Stimulated activated naive B cell treated with anti-CD40 and anti-IgM and Interleukin-4, amounts not matched to agents 10 μg/mL and 1 μg/mL and 100 μg/mL, for 72 hours (primary cell): ENCODE results near the gene PRSS33.

Source experiments
- ATAC-seq, 2 donors: fragments of 150-1000 bp; cut with Tn5 transposase; replicated peaks; 2 replicates each; pipeline ENCODE4 v1.10.0; 2021; ENCODE audit warnings: moderate library complexity in 1 of 2
- DNase-seq: peaks from one replicate; pipeline ENCODE4 v3.0.0; 2021
- H3K27ac Mint-ChIP-seq: one replicate; pipeline ENCODE4 v1.8.0; 2022; ENCODE audit warnings: mild to moderate bottlenecking, mixed read lengths
- H3K27me3 Mint-ChIP-seq, 2 donors: one replicate each; pipeline ENCODE4 v1.8.0; 2022; ENCODE audit warnings: mixed read lengths in 2 of 2
- H3K36me3 Mint-ChIP-seq, 2 donors: one replicate each; pipeline ENCODE4 v1.8.0; 2022; ENCODE audit warnings: mixed read lengths in 2 of 2, mild to moderate bottlenecking in 1 of 2
- H3K4me1 Mint-ChIP-seq, 2 donors: one replicate each; pipeline ENCODE4 v1.8.0; 2022; ENCODE audit warnings: mixed read lengths in 2 of 2, mild to moderate bottlenecking in 1 of 2
- H3K4me3 Mint-ChIP-seq, 2 donors: one replicate each; pipeline ENCODE4 v1.8.0; 2022; ENCODE audit warnings: mild to moderate bottlenecking in 2 of 2, mixed read lengths in 2 of 2, moderate library complexity in 1 of 2
- H3K9me3 Mint-ChIP-seq, 2 donors: one replicate each; pipeline ENCODE4 v1.8.0; 2022; ENCODE audit warnings: mixed read lengths in 2 of 2, mild to moderate bottlenecking in 1 of 2

Gene PRSS33

DNA sequence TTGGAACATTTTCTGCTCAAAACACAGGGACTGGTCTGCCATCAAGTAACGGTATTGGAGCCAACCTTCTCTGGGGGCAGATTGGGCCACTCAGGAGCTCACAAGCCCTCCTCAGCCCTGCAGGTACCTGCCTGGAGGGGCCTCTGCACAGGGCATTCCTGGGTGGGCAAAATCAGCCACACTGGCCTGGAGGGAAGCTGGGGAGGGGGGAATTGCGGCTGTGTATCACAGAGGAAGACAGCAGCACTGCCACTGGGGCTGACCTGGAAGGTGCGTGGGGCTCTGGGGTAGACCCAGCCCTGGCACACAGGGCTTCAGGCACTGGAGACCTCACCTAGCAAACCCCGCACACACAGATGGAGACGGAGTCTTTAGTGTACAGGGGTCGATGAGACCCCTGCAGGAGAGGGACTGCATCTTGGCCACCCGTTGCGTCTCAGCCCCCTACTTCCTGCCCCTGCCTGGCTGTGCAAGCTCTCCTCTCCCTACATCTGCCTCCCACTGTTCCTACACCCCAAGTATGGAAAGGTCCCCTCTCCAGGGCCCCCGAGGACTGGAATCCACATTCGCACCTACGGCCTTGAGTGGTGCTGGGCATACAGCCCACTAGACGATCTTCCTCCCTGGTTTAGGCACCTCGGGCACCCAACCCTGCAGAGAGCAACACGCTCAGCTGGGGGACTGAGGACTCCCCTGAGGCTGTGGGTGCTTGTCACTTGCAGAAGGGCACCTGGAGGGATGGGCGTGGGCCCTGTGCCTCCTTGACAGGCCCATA is 42.1 kb downstream of the PRSS33 start:
- Mint-ChIP-seq H3K27ac (no peak overlapping the region), H3K4me1 (peaks cover 0 to 2% of the 10 kb centered on the region in 2 donors), H3K36me3 (peaks cover 8 to 13% of the 10 kb centered on the region in 2 donors), H3K4me3 (no peak overlapping the region), H3K9me3 (no peaks in the 10 kb centered on the region), H3K27me3 (peaks cover 0 to 8% of the 10 kb centered on the region in 2 donors)
- ATAC-seq (no peak), DNase-seq (no peak)

DNA sequence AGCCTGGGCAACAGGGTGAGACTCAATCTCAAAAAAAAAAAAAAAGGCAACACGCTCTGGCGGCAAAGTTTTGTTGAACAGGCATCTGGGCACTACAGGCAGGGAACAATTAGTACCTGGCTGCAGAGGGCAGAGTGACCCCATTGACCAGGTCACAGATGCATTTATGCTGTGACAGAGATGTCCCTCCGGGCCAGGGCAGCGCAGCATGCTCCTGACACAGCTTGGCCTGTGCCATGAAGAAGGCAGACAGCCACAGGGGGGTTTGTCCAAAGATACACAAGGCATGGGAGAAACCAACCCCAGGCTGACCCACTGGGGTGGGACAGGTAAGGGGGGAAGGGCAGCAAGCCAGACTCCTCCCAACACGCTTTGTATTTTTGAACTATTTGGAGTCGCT is 42.6 kb downstream of the PRSS33 start:
- Mint-ChIP-seq H3K27ac (no peak overlapping the region), H3K4me1 (peaks cover 0 to 3% of the 10 kb centered on the region in 2 donors), H3K36me3 (peaks cover 3 to 7% of the 10 kb centered on the region in 2 donors), H3K9me3 (no peaks in the 10 kb centered on the region), H3K4me3 (no peak overlapping the region), H3K27me3 (peaks cover 0 to 9% of the 10 kb centered on the region in 2 donors)
- ATAC-seq (no peak), DNase-seq (no peak)

DNA sequence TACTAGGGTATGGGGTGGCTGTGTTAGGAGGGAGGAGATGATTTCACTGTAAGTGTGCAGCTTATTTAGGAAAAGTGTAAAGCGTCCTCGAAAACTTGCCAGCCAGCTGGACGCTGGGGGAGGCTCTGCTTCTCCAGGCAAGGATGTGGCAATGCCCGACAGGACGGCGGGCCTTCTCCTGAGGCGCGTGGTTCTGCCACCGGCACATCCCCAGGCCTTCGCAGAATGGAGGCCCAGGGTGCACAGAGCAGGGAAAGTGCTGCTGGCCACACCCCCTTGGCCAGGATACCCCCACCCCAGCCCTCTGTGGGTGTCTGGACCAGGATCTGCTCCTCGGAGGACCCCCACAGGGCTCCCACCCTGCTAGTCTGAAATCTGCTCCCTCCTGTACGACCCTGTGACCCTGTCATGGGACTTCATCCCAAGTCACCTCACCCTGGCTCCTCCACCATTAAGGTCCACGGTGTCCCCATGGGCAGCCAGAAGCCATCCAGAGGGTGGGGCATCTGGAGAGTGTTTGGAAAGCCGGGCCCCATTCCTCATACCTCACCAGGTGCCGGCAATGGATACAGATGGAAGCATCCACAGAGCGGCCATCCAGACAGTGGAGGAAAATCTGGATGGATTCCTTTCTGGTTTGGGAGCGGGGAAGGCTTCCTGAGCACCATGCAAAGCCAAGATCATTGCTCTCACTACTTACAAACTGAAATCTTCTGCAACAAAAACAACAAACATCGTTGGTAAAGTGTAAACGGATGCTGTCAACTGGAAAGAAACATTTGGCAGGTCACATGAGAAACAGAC is 44.2 kb downstream of the PRSS33 start:
- ATAC-seq: no peak
- H3K36me3 Mint-ChIP-seq: no peaks in the 10 kb centered on the region
- H3K4me1 Mint-ChIP-seq: peaks cover 0 to 3% of the 10 kb centered on the region in 2 donors
- no peak overlapping the region for H3K4me3 Mint-ChIP-seq
- no peak for DNase-seq
- H3K27me3 Mint-ChIP-seq: peaks cover 0 to 13% of the 10 kb centered on the region in 2 donors
- H3K27ac Mint-ChIP-seq: no peak overlapping the region
- H3K9me3 Mint-ChIP-seq: no peaks in the 10 kb centered on the region

DNA sequence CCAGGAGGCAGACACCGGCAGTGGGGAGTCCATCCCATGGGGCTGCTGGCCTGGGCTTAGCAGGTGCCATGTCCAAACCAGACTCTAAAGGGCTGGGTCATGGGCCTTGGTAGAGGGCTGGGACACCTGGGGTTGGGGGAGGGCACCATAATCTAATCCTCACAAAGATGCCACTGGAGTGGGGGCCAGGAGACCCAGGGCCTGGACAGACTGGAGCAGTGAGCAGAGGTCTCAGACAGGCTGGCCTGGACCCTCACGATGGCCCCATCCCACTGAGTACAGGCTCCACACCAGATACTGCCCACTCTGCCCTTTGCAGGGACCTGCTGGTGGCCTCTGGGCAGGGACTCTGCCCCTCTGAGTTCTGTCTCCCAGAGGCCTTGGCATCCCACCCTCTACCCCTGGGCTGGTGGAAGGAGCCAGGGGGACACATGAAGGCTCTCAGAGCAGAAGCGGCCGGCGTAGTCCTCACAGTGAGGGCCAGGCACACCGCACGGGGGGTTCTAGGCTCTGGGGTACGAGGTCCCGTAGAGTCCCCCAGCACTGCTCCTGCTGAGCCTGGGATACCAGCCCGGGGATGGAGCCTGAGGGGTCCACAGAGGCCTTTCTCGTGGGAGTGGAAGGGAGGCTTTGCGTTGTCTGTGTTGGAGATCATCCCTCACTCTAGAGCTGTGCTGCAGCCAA is 44.9 kb downstream of the PRSS33 start:
- Mint-ChIP-seq H3K9me3 (no peaks in the 10 kb centered on the region), H3K27ac (no peak overlapping the region), H3K36me3 (no peaks in the 10 kb centered on the region), H3K27me3 (peaks cover 0 to 14% of the 10 kb centered on the region in 2 donors), H3K4me1 (peaks cover 0 to 3% of the 10 kb centered on the region in 2 donors), H3K4me3 (no peak overlapping the region)
- no peak for DNase-seq
- no peak for ATAC-seq

DNA sequence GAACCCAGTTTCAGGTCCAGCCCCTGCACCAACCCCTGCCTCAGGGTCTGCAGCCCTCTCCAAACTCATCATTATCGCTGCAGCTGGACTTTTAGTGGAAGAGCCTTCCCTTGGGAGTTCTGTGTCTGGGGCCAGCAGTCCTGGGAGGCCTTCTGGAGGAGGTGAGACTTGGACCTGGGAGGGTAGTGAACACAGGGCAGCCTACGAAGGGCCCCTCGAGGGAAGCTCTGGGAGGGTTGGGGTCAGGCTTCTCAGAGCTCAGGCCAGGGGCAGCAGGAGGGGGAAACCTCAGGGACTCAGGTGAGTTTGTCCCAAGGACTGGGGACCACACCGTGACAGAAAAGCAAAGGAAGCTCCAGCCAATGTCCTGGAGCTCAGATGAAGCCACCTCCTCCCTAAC is 46.2 kb downstream of the PRSS33 start:
- ATAC-seq: no peak
- H3K4me3 Mint-ChIP-seq: no peak overlapping the region
- peaks cover 5 to 14% of the 10 kb centered on the region in 2 donors for H3K27me3 Mint-ChIP-seq
- H3K9me3 Mint-ChIP-seq: no peaks in the 10 kb centered on the region
- no peaks in the 10 kb centered on the region for H3K36me3 Mint-ChIP-seq
- H3K4me1 Mint-ChIP-seq: peaks cover 0 to 3% of the 10 kb centered on the region in 2 donors
- no peak overlapping the region for H3K27ac Mint-ChIP-seq
- no peak for DNase-seq

DNA sequence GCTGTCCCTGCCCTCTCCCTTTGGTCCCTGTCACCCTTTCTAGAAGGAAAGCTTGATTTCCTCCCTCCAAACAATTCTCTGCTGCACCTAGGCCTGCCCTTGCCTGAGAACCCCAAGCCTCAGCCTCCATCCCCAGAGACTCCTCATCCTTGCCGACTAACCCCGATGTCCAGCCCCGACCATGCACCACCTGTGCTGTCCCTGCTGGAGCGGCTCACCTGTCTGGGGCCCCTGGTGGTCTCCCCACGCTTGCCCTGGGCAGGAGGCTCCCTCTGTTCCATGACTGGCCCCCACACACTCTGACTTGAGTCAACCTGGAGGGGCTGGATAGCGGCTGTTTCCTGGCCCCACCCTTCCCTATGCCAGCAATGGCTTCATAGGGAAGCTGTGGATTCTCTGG is 46.9 kb downstream of the PRSS33 start:
- no peaks in the 10 kb centered on the region for H3K36me3 Mint-ChIP-seq
- H3K4me3 Mint-ChIP-seq: no peak overlapping the region
- peaks cover 5 to 14% of the 10 kb centered on the region in 2 donors for H3K27me3 Mint-ChIP-seq
- DNase-seq (no peak), ATAC-seq (no peak)
- no peak overlapping the region for H3K27ac Mint-ChIP-seq
- H3K9me3 Mint-ChIP-seq: no peaks in the 10 kb centered on the region
- peaks cover 0 to 3% of the 10 kb centered on the region in 2 donors for H3K4me1 Mint-ChIP-seq

DNA sequence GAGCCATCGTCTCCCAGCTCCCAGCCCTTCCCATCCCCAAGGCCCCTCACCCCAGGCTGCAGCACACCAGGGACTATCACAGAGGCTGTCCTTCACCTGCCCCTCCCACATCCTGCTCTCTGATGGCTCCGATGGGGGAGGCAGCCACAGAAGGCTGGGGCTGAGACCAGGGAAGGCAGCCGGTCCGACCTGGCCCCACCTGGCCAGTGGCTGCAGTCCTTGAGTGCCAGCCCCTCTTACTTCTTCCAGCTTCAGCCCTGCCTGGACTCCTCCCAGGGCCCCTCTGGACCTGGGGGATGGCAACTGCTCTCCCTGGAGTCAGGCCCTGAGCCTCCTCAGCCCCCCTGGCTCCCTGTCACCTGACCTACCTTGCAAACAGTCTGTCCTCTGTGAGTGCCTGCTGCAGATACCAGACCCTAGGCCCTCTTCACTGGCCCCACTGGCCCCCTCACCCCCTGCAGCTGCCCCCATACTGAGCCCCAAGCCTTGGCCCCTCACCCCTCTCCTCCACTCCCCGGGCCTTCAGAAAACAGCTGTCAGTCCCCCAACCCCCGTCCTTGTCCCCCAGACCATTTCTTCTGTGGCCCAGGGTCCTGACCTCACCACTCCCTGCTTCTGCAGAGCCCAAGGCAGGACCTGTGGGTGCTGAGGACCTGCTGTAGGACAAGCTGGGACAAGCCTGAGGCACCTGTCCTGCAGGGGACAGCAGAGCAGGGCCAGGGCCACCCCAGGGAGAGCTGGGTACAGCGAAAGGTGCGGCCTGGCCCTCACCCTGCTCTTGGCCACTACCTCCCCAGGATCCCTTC is 47.5 kb downstream of the PRSS33 start:
- H3K27me3 Mint-ChIP-seq: peaks cover 5 to 14% of the 10 kb centered on the region in 2 donors
- no peak for DNase-seq
- ATAC-seq: no peak

DNA sequence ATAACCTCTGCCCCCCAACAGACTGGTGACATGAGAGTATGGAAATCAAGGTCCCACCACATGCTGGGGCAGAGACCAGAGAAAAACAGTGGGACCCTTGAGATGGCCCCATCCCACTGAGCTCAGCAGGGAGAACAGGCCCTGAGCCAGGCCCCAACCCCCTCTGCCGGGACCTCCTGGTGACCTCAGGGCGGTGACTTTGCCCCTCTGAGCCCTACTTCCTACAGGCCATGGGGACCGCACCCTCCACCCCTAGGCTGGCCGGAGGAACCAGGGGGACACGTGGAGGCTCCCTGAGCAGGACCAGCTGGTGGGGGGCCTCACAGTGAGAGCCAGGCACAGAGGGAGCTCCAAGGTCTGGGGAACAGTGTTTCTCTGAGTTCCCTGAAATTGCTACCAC is 48.7 kb downstream of the PRSS33 start:
- DNase-seq (no peak), ATAC-seq (no peak)
- Mint-ChIP-seq H3K9me3 (no peaks in the 10 kb centered on the region), H3K4me1 (peaks cover 0 to 3% of the 10 kb centered on the region in 2 donors), H3K27me3 (peaks cover 5 to 14% of the 10 kb centered on the region in 2 donors), H3K36me3 (no peaks in the 10 kb centered on the region), H3K27ac (no peak overlapping the region), H3K4me3 (no peak overlapping the region)

More for the DNA sequence above, 47.5 kb downstream of the PRSS33 start:
- Mint-ChIP-seq H3K27ac (no peak overlapping the region), H3K4me3 (no peak overlapping the region), H3K4me1 (peaks cover 0 to 3% of the 10 kb centered on the region in 2 donors), H3K36me3 (no peaks in the 10 kb centered on the region), H3K9me3 (no peaks in the 10 kb centered on the region)

DNA sequence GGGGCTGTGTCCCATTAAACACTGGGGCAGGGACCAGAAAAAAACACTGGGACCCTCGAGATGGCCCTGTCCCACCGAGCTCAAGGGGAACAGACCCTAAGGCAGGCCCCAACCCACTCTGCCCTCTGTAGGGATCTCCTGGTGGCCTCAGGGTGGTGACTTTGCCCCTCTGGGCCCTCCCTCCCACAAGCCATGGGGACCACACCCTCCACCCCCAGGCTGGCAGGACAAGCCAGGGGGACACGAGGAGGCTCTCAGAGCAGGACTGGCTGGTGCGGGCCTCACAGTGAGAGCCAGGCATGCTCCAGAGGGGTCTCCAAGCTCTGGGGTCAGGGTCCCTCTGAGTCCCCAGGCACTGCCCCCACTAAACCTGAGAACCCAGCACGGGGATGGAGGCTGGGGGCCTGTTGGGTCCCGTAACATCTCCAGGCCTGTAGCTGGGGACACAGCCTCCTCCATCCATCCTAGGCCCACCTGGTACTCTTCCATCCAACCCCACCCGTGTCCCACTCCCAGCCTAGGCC is 49.4 kb downstream of the PRSS33 start:
- no peak for ATAC-seq
- H3K4me3 Mint-ChIP-seq: no peak overlapping the region
- no peaks in the 10 kb centered on the region for H3K9me3 Mint-ChIP-seq
- no peaks in the 10 kb centered on the region for H3K36me3 Mint-ChIP-seq
- peak overlapping the region; percentile 20 for H3K27ac Mint-ChIP-seq
- H3K4me1 Mint-ChIP-seq: peaks cover 0 to 3% of the 10 kb centered on the region in 2 donors
- no peak for DNase-seq
- H3K27me3 Mint-ChIP-seq: peaks cover 5 to 14% of the 10 kb centered on the region in 2 donors

DNA sequence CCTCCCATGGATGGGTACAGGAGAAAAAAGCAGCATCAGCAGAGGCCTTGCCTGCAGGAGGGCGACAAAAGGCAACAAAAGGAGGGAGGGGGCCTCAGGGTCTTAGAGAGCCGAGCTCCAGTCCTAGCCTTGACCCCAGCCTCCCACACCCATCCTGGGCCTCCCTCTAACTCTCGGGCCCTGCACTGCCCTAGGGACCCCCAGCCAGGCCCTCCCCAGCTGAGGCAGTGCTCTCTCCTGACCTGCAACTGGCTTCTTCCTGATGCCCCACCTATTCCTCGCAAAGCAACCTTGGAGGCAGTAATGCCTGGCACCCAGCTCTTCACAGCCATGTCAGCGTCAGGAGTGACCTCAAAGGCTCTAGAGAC is 50.1 kb downstream of the PRSS33 start:
- no peak for DNase-seq
- no peaks in the 10 kb centered on the region for H3K9me3 Mint-ChIP-seq
- no peaks in the 10 kb centered on the region for H3K36me3 Mint-ChIP-seq
- no peak for ATAC-seq
- H3K4me1 Mint-ChIP-seq: peaks cover 0 to 3% of the 10 kb centered on the region in 2 donors
- H3K4me3 Mint-ChIP-seq: no peak overlapping the region
- peaks cover 5 to 14% of the 10 kb centered on the region in 2 donors for H3K27me3 Mint-ChIP-seq
- no peak overlapping the region for H3K27ac Mint-ChIP-seq

DNA sequence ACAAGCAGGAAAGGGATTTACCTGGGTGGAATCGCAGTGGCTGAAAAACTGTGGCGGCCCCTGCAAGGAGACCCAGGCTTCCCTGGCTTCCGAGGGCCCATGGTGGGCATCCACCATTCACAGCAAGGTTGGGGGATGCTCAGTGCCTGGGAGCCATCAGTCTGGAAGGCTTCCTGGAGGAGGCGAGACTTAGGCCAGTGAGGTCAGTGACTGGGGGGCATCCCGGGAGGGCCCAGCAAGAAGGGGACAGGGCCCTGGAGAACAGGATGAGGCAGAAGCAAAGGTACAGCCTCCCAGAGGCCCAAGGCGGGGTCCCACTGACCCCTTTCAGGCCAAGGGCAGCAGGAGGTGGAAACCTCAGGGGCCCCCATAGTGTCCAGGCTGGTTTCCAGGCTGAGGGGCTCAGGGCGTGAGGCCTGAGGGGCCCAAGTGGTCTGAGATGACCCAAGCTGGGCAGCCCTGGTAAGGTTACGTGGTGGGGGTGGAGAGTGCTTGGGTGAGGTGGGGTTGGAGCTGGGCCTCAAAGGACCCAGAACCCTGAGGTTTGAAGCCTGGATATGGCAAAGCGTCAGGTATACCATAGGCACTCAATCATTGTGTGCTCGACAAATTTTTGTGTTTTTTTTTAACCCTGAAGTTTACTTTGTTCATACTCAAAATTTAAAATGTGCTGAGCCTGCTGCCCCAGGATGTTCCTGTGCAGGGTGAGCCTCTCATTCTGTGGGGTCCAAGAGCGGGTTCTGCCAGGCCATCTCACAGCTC is 50.7 kb downstream of the PRSS33 start:
- ATAC-seq: no peak
- Mint-ChIP-seq H3K4me1 (peaks cover 0 to 3% of the 10 kb centered on the region in 2 donors), H3K36me3 (no peaks in the 10 kb centered on the region), H3K9me3 (no peaks in the 10 kb centered on the region), H3K27me3 (peaks cover 5 to 14% of the 10 kb centered on the region in 2 donors), H3K4me3 (no peak overlapping the region), H3K27ac (no peak overlapping the region)
- DNase-seq: no peak

DNA sequence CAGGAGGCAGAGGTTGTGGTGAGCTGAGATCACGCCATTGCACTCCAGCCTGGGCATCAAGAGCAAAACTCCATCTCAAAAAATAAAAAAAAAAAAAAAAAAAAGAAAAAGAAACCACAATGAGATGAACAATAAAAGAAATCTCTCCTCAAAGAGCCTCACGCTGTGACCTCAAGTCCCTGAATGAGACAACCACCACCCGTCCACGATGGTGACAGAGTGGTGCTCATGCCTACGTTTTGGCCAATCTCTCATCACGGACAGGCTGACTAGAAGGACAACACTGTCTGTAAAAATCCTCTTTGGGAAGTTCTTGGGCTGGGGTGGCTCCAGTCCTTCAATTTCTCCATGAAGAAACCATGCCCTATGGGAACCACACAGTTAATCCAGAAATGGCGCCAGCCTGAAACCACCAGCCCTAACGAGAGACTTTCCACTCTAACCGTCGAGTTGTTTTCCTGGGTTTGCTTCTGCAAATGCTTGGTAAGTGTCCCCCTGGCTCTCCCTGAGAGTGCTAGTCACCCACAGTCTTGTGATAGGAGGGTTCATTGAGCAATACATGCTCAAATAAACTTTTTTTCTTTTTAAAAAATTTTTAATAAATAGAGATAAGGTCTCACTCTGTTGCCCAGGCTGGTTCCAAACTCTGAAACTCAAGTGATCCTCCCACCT is 52.4 kb downstream of the PRSS33 start:
- H3K4me3 Mint-ChIP-seq: no peak overlapping the region

More for the DNA sequence above, 52.4 kb downstream of the PRSS33 start:
- no peak for ATAC-seq
- H3K27ac Mint-ChIP-seq: no peak overlapping the region
- no peaks in the 10 kb centered on the region for H3K9me3 Mint-ChIP-seq
- no peaks in the 10 kb centered on the region for H3K36me3 Mint-ChIP-seq
- no peaks in the 10 kb centered on the region for H3K4me1 Mint-ChIP-seq
- peaks cover 4 to 5% of the 10 kb centered on the region in 2 donors for H3K27me3 Mint-ChIP-seq
- no peak for DNase-seq
